ENCODE measurements around the gene TSC22D1. TPM values are rescaled to one million over a fixed set of nuclear protein-coding genes. Genes with fewer than 3 reads are reported as not detected.

The TSC22D1 gene
- total RNA-seq, 3 donors from 2014 or later = 249 to 299 (median 260) TPM

DNA sequence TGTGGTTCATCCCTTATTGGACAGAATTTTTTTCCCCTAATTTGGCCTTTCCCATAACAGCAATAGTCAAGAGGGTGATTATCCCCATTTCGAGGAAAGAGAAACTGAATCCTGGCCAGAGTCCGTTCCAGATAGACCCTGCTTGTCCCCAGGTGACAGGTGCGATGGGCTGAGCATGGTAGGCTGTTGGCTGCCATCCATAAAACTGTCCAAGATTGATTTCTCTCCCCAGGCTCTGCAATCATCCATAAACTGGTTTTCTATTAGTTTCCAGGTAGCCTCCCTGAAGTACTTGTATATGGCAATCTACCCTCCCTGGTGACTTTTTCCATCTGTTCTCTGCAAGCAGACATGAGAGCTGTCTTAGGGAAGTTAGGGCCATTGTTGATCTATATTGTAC, 177.1 kb downstream of the TSC22D1 start:
- intact Hi-C loops (cut with DNase I, micrococcal nuclease) = no loop called here
- DNase-seq (no peak), ATAC-seq (peak; percentile 64)
- no peaks in the 10 kb centered on the region for H3K9me3 ChIP-seq
- no peak for TF ChIP-seq CTCF (IDR thresholded peaks at IDR 0.05)
- H3K4me1 ChIP-seq (ENCODE audit: low read depth) = peaks cover 8% of the 10 kb centered on the region
- H3K4me3 ChIP-seq = no peak overlapping the region
- H3K36me3 ChIP-seq (ENCODE audit: low read depth) = no peaks in the 10 kb centered on the region

- no peaks in the 10 kb centered on the region for H3K36me3 ChIP-seq (ENCODE audit: low read depth)
- ATAC-seq (no peak), DNase-seq (no peak)
- no peak overlapping the region for H3K4me3 ChIP-seq
- H3K9me3 ChIP-seq = no peaks in the 10 kb centered on the region
- no peak for TF ChIP-seq CTCF (IDR thresholded peaks at IDR 0.05)
- H3K4me1 ChIP-seq (ENCODE audit: low read depth) = peaks cover 6% of the 10 kb centered on the region
- intact Hi-C loops (cut with DNase I, micrococcal nuclease) = no loop called here
Measured at GRCh38 chr13:44398606-44399005, 177.5 kb downstream of the TSC22D1 start.

- DNase-seq (no peak), ATAC-seq (no peak)
- Histone ChIP-seq H3K36me3 (ENCODE audit: low read depth) (no peaks in the 10 kb centered on the region), H3K4me1 (ENCODE audit: low read depth) (peaks cover 7% of the 10 kb centered on the region), H3K9me3 (no peaks in the 10 kb centered on the region), H3K4me3 (no peak overlapping the region)
- intact Hi-C loops (cut with DNase I, micrococcal nuclease) = no loop called here
- no peak for TF ChIP-seq CTCF (IDR thresholded peaks at IDR 0.05)
Measured at GRCh38 chr13:44397766-44398223, 178.3 kb downstream of the TSC22D1 start.

DNA sequence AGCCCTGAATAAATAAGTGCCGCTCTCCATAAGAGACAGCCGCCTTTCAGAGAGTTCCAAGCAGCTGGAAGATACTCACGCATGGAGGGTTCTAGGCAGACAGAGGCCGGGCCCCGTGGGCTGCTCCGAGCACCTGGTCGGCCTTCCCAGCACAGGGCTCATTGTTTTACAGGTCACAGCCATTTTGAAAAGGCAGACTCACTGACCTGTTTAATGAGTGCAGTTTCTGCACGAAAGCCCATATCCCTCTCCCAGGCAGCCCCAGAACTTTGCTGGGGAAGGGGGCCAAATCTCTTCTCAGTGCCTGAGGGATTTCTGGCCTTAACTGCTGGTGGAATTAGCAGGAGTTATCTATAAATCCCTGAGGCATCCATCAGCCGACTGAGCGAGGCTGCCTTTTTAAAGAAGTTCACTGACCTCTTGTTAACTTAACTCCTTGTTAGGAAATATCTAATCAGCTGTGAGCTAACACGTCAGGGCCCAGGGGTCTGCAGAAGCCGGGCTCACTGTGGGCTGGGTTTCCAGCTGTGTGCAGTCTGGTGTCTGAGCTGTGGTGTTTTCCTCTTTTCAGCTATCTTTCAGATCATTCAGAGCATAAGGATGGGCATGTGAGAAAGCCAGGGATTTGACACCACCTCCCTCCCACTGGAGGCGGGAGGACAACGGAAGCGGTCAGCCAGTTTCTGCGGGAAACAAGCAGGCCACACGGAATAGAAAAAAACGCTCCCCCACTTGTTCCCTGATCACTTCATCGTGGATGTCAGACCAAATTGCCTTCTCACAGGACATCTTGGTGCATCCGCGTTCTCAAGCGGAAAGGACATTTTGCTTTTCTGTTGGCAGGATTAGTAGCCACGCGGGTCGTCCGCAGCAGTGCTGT, 179.2 kb downstream of the TSC22D1 start:
- Histone ChIP-seq H3K4me1 (ENCODE audit: low read depth) (peaks cover 7% of the 10 kb centered on the region), H3K36me3 (ENCODE audit: low read depth) (no peaks in the 10 kb centered on the region), H3K4me3 (no peak overlapping the region), H3K9me3 (no peaks in the 10 kb centered on the region)
- no peak for TF ChIP-seq CTCF (IDR thresholded peaks at IDR 0.05)
- intact Hi-C loops (cut with DNase I, micrococcal nuclease) = no loop called here
- DNase-seq (no peak), ATAC-seq (no peak)

- Histone ChIP-seq H3K9me3 (no peaks in the 10 kb centered on the region), H3K4me1 (ENCODE audit: low read depth) (peaks cover 7% of the 10 kb centered on the region), H3K36me3 (ENCODE audit: low read depth) (no peaks in the 10 kb centered on the region), H3K4me3 (no peak overlapping the region)
- DNase-seq (no peak), ATAC-seq (no peak)
- TF ChIP-seq CTCF (IDR thresholded peaks at IDR 0.05) = no peak
- intact Hi-C loops (cut with DNase I, micrococcal nuclease) = no loop called here
Measured at GRCh38 chr13:44395976-44396694, 180.0 kb downstream of the TSC22D1 start.

Data from mucosa of descending colon (tissue), 3 donors.